Measurements from ENCODE around the gene STK11IP.

STK11IP gene

DNA sequence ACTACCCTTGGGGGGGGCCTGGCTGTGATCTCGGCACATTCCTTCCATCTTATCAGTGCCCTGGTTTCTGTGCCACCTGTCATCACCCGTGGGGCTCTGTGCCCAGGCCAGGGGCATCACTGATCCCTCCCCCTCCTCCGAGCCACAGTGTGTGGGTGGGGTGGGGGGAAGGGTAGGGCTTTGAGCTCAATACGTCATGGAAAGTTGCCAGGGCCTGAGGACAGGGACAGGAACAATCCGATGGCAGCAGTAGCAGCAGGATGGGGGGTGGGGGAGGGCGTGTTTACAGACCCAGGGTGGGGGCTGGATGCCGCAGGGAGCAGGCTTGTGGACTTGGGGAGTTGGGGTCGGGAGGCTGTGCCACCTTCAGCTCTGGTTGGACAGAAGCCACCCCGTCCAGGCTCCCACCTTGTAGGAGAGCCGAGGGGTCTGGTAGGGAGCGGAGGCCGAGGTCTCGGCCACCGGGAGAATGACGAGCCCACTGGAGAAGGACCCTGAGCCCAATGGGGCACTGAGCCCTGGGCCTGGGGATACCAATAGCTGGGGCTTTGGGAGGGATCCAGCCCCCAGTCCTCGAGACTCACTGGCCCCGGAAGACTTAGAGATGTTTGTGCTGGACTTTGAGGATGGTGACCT lies 33.2 kb downstream of the STK11IP start:
- peaks cover 5% of the 10 kb centered on the region; the same call in 1 of the 2 replicates for H3K36me3 ChIP-seq (ENCODE audit: control insufficient read depth, insufficient read depth, low read length)
- peaks cover 9% of the 10 kb centered on the region; the same call in 1 of the 2 replicates for H3K27me3 ChIP-seq (ENCODE audit: control insufficient read depth, insufficient read depth, low read length)
- no peaks in the 10 kb centered on the region for H3K9me3 ChIP-seq (ENCODE audit: control insufficient read depth, insufficient read depth, low read length)
- H3K27ac ChIP-seq (ENCODE audit: low read depth, low read length) = no peak overlapping the region
- 0 out of 2 replicates have a peak, but pooled peaks cover 7% of the 10 kb centered on the region for H3K4me1 ChIP-seq (ENCODE audit: control insufficient read depth, insufficient read depth, low read length)
- no peak overlapping the region for H3K9ac ChIP-seq (ENCODE audit: low read depth, low read length)
- no peak overlapping the region for H3K4me3 ChIP-seq (ENCODE audit: low read depth, low read length)

DNA sequence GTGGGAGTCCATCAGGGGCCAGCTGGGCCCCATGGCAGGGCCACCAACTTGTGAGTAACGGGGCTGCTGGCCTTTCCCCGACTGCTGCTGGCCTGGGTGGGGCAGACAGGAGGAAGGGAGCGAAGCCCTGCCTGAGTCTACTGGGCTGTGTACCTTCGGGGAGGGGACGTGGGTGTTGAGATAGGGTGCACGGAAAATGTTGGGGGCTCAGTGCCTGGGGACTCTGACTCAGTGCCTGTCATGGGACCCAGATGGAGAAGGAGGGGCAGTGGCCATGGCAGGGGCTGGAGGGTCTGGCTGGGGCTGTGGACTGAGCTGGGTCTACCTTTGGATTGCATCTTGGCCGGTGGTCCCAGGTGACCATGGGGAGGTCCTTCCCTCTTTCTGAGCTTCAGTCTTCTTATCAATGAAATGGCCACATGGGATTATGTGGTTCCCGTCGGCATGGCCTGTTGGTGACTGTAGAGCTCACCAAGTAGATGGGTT lies 33.8 kb downstream of the STK11IP start:
- H3K9me3 ChIP-seq (ENCODE audit: control insufficient read depth, insufficient read depth, low read length) = no peaks in the 10 kb centered on the region
- peaks cover 5% of the 10 kb centered on the region; the same call in 1 of the 2 replicates for H3K36me3 ChIP-seq (ENCODE audit: control insufficient read depth, insufficient read depth, low read length)

DNA sequence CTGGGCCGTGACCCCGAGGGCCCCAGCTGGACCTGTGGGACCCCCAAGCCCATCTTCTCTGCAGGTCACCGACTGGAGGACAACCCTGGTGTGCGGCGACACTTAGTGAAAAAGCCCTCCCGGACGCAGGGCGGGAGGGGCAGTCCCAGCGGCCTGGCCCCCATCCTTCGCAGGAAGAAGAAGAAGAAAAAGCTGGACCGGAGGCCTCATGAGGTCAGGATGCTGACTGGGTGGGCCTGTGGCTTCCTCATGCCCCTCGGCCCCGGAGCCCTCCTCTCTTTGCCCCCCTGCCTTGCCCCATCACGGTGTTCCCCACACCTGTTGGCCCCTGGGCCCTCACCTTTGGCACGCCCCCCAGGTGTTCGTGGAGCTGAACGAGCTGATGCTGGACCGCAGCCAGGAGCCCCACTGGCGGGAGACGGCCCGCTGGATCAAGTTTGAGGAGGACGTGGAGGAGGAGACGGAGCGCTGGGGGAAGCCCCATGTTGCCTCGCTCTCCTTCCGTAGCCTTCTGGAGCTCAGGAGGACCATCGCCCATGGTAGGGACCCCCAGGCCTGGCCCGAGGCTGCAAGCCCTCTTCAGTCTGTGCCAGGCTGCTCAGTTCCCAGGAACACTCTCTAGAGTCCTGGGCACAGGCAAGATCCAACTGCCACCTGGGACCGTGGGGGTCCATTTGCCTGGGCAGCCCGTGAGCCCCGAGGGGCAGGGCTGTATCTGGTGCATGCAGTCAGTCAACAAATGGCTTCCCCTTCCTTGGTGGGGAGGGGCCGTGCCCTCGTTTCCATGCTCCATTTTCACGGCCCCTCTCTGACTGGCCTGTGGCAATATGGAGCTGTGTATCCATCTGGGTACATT lies 34.5 kb downstream of the STK11IP start:
- Histone ChIP-seq H3K4me3 (ENCODE audit: low read depth, low read length) (no peak overlapping the region), H3K9ac (ENCODE audit: low read depth, low read length) (no peak overlapping the region), H3K9me3 (ENCODE audit: control insufficient read depth, insufficient read depth, low read length) (no peaks in the 10 kb centered on the region), H3K4me1 (ENCODE audit: control insufficient read depth, insufficient read depth, low read length) (0 out of 2 replicates have a peak, but pooled peaks cover 4% of the 10 kb centered on the region), H3K36me3 (ENCODE audit: control insufficient read depth, insufficient read depth, low read length) (peaks cover 5% of the 10 kb centered on the region; the same call in 1 of the 2 replicates), H3K27me3 (ENCODE audit: control insufficient read depth, insufficient read depth, low read length) (no peaks in the 10 kb centered on the region), H3K27ac (ENCODE audit: low read depth, low read length) (no peak overlapping the region)

More for the DNA sequence above, 33.8 kb downstream of the STK11IP start:
- Histone ChIP-seq H3K4me3 (ENCODE audit: low read depth, low read length) (no peak overlapping the region), H3K27ac (ENCODE audit: low read depth, low read length) (no peak overlapping the region), H3K27me3 (ENCODE audit: control insufficient read depth, insufficient read depth, low read length) (peaks cover 5% of the 10 kb centered on the region; the same call in 1 of the 2 replicates), H3K4me1 (ENCODE audit: control insufficient read depth, insufficient read depth, low read length) (0 out of 2 replicates have a peak, but pooled peaks cover 7% of the 10 kb centered on the region), H3K9ac (ENCODE audit: low read depth, low read length) (no peak overlapping the region)

DNA sequence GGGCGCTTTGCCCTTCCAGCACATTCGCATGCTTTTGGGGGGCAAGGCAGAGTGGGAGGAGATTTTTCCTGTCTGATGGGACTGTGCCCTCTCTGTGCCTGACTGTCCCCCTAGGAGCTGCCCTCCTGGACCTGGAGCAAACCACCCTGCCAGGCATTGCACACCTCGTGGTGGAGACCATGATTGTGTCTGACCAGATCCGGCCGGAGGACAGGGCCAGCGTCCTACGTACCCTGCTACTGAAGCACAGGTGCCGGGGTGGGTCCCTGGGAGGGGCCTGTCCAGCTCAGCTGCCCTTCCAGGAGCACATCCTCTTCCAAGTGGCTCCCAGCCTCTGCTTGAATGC lies 35.1 kb downstream of the STK11IP start:
- no peaks in the 10 kb centered on the region for H3K27me3 ChIP-seq (ENCODE audit: control insufficient read depth, insufficient read depth, low read length)
- 0 out of 2 replicates have a peak, but pooled peaks cover 4% of the 10 kb centered on the region for H3K4me1 ChIP-seq (ENCODE audit: control insufficient read depth, insufficient read depth, low read length)
- H3K4me3 ChIP-seq (ENCODE audit: low read depth, low read length) = no peak overlapping the region
- no peak overlapping the region for H3K9ac ChIP-seq (ENCODE audit: low read depth, low read length)
- H3K27ac ChIP-seq (ENCODE audit: low read depth, low read length) = no peak overlapping the region
- peaks cover 5% of the 10 kb centered on the region; the same call in 1 of the 2 replicates for H3K36me3 ChIP-seq (ENCODE audit: control insufficient read depth, insufficient read depth, low read length)
- H3K9me3 ChIP-seq (ENCODE audit: control insufficient read depth, insufficient read depth, low read length) = no peaks in the 10 kb centered on the region

DNA sequence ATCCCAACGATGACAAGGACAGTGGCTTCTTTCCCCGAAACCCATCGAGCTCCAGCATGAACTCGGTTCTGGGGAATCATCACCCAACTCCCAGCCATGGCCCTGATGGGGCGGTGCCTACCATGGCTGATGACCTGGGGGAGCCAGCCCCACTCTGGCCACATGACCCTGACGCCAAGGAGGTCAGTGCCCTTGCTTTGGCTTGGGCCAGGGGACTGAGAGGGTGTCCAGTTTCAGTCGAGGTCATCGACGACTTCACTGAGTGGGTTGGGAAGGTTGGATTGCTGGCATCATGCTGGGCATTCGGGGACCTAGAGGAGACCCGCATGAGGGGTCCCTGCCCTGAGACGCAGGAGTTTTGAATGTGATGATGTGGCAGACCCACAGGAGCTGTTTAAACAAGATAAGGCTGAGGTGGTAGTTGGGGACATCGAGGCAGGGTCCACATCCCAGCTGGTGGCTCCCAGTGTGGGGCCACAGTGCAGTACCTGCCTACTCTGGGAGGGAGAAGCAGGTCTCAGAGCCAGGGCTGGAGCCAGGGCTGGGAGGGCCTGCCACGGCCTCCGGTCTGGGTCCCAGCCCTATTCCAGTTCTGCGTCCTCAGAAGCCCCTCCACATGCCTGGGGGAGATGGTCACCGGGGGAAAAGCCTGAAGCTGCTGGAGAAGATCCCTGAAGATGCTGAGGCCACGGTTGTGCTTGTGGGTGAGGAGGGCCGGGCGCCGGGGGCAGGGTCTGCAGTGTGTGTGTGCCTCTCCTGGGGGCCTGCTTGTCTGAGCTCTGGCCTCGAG lies 35.8 kb downstream of the STK11IP start:
- Histone ChIP-seq H3K9ac (ENCODE audit: low read depth, low read length) (no peak overlapping the region), H3K4me3 (ENCODE audit: low read depth, low read length) (no peak overlapping the region), H3K27me3 (ENCODE audit: control insufficient read depth, insufficient read depth, low read length) (no peaks in the 10 kb centered on the region), H3K9me3 (ENCODE audit: control insufficient read depth, insufficient read depth, low read length) (no peaks in the 10 kb centered on the region), H3K36me3 (ENCODE audit: control insufficient read depth, insufficient read depth, low read length) (peaks cover 5% of the 10 kb centered on the region; the same call in 1 of the 2 replicates), H3K4me1 (ENCODE audit: control insufficient read depth, insufficient read depth, low read length) (no peaks in the 10 kb centered on the region), H3K27ac (ENCODE audit: low read depth, low read length) (no peak overlapping the region)

DNA sequence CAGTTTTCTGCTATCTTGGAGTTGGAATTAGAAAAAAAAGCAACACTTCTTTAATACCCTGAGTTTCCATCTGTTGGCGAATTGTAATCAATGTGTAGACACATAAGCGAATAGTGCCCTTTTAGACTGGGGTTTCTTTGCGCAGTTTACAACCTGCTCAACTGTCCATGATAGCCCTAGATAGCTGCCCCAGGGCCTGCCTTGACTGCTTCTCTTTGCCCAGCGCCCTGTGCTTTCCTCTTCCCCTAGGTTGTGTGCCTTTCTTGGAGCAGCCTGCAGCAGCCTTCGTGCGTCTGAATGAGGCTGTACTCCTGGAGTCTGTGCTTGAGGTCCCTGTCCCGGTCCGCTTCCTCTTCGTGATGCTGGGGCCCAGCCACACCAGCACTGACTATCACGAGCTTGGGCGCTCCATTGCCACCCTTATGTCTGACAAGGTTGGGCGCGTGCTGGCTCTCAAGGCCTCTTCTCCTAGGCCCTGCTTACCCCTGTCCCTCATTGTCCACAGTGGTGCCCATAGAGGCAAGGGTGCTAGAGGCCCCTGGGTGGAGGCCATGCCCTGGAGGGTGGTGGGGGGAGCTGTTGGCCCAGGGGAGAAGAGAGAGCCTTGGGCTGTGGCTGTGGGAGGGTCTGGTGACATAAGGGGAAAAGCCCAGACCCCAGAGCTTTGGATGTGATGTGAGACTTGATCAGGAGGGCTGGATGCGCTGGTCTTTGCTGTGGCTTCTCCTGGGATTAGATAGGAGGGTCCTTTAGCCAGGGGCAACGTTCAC lies 36.7 kb downstream of the STK11IP start:
- Histone ChIP-seq H3K9me3 (ENCODE audit: control insufficient read depth, insufficient read depth, low read length) (no peaks in the 10 kb centered on the region), H3K27me3 (ENCODE audit: control insufficient read depth, insufficient read depth, low read length) (no peaks in the 10 kb centered on the region), H3K27ac (ENCODE audit: low read depth, low read length) (no peak overlapping the region), H3K4me1 (ENCODE audit: control insufficient read depth, insufficient read depth, low read length) (no peaks in the 10 kb centered on the region), H3K36me3 (ENCODE audit: control insufficient read depth, insufficient read depth, low read length) (peaks cover 5% of the 10 kb centered on the region; the same call in 1 of the 2 replicates), H3K4me3 (ENCODE audit: low read depth, low read length) (no peak overlapping the region), H3K9ac (ENCODE audit: low read depth, low read length) (no peak overlapping the region)

DNA sequence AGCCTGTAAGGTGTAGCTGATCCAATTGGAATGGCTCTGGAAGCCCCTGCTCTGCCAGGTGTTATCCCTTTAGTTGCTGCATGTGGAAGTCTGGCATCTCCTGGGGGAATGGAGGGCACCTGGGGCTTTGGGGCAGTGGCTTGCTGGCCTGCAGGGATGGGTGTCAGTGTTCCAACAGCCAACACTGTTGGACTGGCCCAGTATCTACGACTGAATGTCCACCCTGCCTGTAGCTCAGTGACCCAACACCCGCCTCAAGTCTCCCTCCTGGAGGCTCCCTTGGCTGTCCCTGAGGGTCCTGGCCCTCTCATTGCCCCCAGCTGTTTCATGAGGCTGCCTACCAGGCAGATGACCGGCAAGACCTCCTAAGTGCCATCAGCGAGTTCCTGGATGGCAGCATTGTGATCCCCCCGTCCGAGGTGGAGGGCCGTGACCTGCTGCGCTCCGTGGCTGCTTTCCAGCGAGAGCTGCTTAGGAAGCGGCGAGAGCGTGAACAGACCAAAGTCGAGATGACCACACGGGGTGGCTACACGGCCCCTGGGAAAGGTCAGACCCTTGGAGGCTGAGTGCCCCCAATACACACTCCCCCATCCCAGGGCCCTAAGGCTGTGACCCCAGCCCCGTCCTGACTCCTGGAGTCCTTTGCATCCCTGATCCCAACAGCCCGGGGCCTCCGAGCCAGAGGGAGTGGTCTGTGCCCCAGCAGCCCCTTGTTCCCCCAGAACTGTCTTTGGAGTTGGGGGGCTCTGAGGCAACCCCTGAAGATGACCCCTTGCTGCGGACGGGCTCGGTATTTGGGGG lies 37.5 kb downstream of the STK11IP start:
- H3K9me3 ChIP-seq (ENCODE audit: control insufficient read depth, insufficient read depth, low read length) = no peaks in the 10 kb centered on the region
- H3K27me3 ChIP-seq (ENCODE audit: control insufficient read depth, insufficient read depth, low read length) = no peaks in the 10 kb centered on the region
- peaks cover 5% of the 10 kb centered on the region; the same call in 1 of the 2 replicates for H3K36me3 ChIP-seq (ENCODE audit: control insufficient read depth, insufficient read depth, low read length)
- H3K27ac ChIP-seq (ENCODE audit: low read depth, low read length) = no peak overlapping the region
- H3K4me3 ChIP-seq (ENCODE audit: low read depth, low read length) = no peak overlapping the region
- no peaks in the 10 kb centered on the region for H3K4me1 ChIP-seq (ENCODE audit: control insufficient read depth, insufficient read depth, low read length)
- H3K9ac ChIP-seq (ENCODE audit: low read depth, low read length) = no peak overlapping the region

DNA sequence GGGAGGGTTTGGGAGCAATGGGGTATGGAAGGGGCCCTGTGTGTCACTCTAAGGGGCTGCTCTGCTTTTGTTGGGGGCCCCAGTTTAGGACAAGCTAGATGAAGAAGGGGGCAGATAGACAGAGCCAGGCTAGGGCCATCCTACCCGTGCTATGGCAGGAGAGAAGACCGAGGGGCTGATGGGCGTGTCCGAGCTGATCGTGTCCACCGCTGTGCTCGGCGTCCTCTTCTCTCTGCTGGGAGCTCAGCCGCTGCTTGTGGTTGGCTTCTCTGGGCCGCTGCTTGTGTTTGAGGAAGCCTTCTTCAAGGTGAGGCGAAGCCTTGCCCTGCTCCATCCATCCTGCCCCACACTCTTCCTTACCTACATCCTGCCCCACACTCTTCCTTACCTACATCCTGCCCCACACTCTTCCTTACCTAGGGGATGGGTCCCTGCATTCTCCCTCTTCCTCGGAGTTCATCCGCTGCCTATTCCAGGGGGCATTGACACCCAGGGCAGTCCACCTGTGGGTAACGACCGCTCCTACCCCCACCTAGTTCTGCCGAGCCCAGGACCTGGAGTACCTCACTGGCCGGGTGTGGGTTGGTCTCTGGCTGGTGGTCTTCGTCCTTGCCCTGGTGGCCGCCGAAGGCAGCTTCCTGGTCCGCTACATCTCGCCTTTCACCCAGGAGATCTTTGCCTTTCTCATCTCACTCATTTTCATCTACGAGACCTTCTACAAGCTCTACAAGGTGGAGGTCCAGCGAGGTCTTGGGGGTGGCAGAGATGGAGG lies 38.7 kb downstream of the STK11IP start:
- no peak overlapping the region for H3K9ac ChIP-seq (ENCODE audit: low read depth, low read length)
- H3K27ac ChIP-seq (ENCODE audit: low read depth, low read length) = no peak overlapping the region
- no peaks in the 10 kb centered on the region for H3K9me3 ChIP-seq (ENCODE audit: control insufficient read depth, insufficient read depth, low read length)
- peaks cover 5% of the 10 kb centered on the region; the same call in 1 of the 2 replicates for H3K36me3 ChIP-seq (ENCODE audit: control insufficient read depth, insufficient read depth, low read length)
- no peaks in the 10 kb centered on the region for H3K4me1 ChIP-seq (ENCODE audit: control insufficient read depth, insufficient read depth, low read length)
- no peak overlapping the region for H3K4me3 ChIP-seq (ENCODE audit: low read depth, low read length)
- H3K27me3 ChIP-seq (ENCODE audit: control insufficient read depth, insufficient read depth, low read length) = no peaks in the 10 kb centered on the region
